OCI-LY7 (cell line): ENCODE measurements around the gene PLXNA3. TPM values are rescaled to one million over a fixed set of nuclear protein-coding genes. Genes with fewer than 3 reads are reported as not detected.

Source experiments
- BruUV-seq: library from RNA; stranded (reverse); fragments of 400-500 nt; replicated peaks from 2 replicates; lab custom pipeline; 2021; lab: Mats Ljungman, UMichigan
- CTCF ChIA-PET: fragments of 300-600 bp; sonication (Branson Sonifier 250); formaldehyde crosslinking; loops from one replicate; lab custom pipeline; 2022; ENCODE audit warnings: antibody characterized with exemption; ENCODE audit not compliant: unreplicated experiment; lab: Charles Lee
- POLR2A ChIA-PET: fragments of 300-600 bp; sonication (Branson Sonifier 250); formaldehyde crosslinking; loops from one replicate; lab custom pipeline; 2022; ENCODE audit warnings: antibody characterized with exemption; lab: Charles Lee
- DNase-seq: peaks from one replicate; pipeline ENCODE4 v3.0.0-alpha.2; 2015; ENCODE audit warnings: low spot score
- H2AFZ ChIP-seq: fragments of 200-600 bp; sonication (generic), shearing (Covaris generic); 2 replicates; pipeline ENCODE4 v1.6.1; 2014; ENCODE audit warnings: mild to moderate bottlenecking, antibody characterized with exemption, low read length, moderate library complexity
- H3K27ac ChIP-seq: fragments of 200-600 bp; sonication (generic); 2 replicates; pipeline ENCODE4 v1.5.1; 2014; ENCODE audit warnings: mixed run types, low read depth, mild to moderate bottlenecking, moderate library complexity, low read length, inconsistent platforms; ENCODE audit not compliant: poor library complexity, severe bottlenecking
- H3K36me3 ChIP-seq: fragments of 200-600 bp; sonication (generic); 2 replicates; pipeline ENCODE4 v1.6.1; 2014; ENCODE audit warnings: mild to moderate bottlenecking, antibody characterized with exemption, low read length, moderate library complexity, mixed read lengths; ENCODE audit not compliant: insufficient read depth
- H3K4me1 ChIP-seq: fragments of 200-600 bp; sonication (generic); 2 replicates; pipeline ENCODE4 v1.5.1; 2014; ENCODE audit warnings: mild to moderate bottlenecking, low read length; ENCODE audit not compliant: insufficient read depth, poor library complexity, severe bottlenecking
- H3K4me2 ChIP-seq: fragments of 200-600 bp; sonication (generic); 2 replicates; pipeline ENCODE4 v1.6.1; 2014; ENCODE audit warnings: mild to moderate bottlenecking, low read length
- H3K4me3 ChIP-seq: fragments of 200-600 bp; sonication (generic); 2 replicates; pipeline ENCODE4 v1.5.1; 2014; ENCODE audit warnings: mild to moderate bottlenecking, low read depth, low read length; ENCODE audit not compliant: poor library complexity, severe bottlenecking
- H3K79me2 ChIP-seq: fragments of 200-600 bp; sonication (generic); 2 replicates; pipeline ENCODE4 v1.6.1; 2016; ENCODE audit warnings: low read depth, mild to moderate bottlenecking, low read length, moderate library complexity, mixed read lengths; ENCODE audit not compliant: insufficient read depth
- H3K9me2 ChIP-seq: fragments of 200-600 bp; sonication (generic); 2 replicates; pipeline ENCODE4 v1.6.1; 2016; ENCODE audit warnings: mild to moderate bottlenecking, low read length, mixed read lengths; ENCODE audit not compliant: insufficient read depth
- H3K9me3 ChIP-seq: fragments of 200-600 bp; sonication (generic); 2 replicates; pipeline ENCODE4 v1.6.1; 2014; ENCODE audit warnings: mild to moderate bottlenecking, mixed run types, low read length, mixed read lengths
- H4K20me1 ChIP-seq: fragments of 200-600 bp; sonication (generic); 2 replicates; pipeline ENCODE4 v1.6.1; 2014; ENCODE audit warnings: mild to moderate bottlenecking, antibody characterized with exemption, low read length, moderate library complexity, mixed read lengths; ENCODE audit not compliant: insufficient read depth
- EZH2phosphoT487 ChIP-seq: fragments of 200-600 bp; sonication (generic); IDR thresholded peaks from 2 replicates; pipeline ENCODE4 v1.6.1; 2018; ENCODE audit warnings: low read depth, borderline replicate concordance, mild to moderate bottlenecking, mixed run types, antibody characterized with exemption, low read length, moderate library complexity, mixed read lengths
- intact Hi-C: fragments of 100-400 bp; cut with micrococcal nuclease; formaldehyde crosslinking; loops from one replicate; pipeline ENCODE4 v1.10.0; 2022; ENCODE audit not compliant: unreplicated experiment
- total RNA-seq, 2 experiments: library from RNA; depleted of rRNA in 1 of 2; stranded (reverse); fragments of >200 nt in 1 of 2; shearing (Covaris generic) in 1 of 2; gene quantifications; 2 replicates each; pipeline ENCODE4 v1.2.3, GENCODE V29; 2014 to 2022
- TF ChIP-seq, protein P1 (sequence below): fragments of 200-600 bp; sonication (generic); conservative IDR thresholded peaks from 2 replicates; pipeline ENCODE4 v1.5.1; 2014; ENCODE audit warnings: mild to moderate bottlenecking, antibody characterized with exemption, low read length, moderate library complexity, mixed read lengths

The PLXNA3 gene
- total RNA-seq, 2 experiments from 2014 or later, result 5.6 to 8.0 TPM

- H3K4me2 ChIP-seq, result no peak overlapping the region
- intact Hi-C loops, result no loop called here
- no peaks in the 10 kb centered on the region for H3K79me2 ChIP-seq
- ChIA-PET CTCF (no interaction called here), POLR2A (no interaction called here)
- no peak for DNase-seq
- H3K9me3 ChIP-seq, result no peaks in the 10 kb centered on the region
- no peak overlapping the region for H3K4me3 ChIP-seq
- H3K27ac ChIP-seq, result no peak overlapping the region
- peaks cover 3% of the 10 kb centered on the region for H3K4me1 ChIP-seq
- no peak for TF ChIP-seq EZH2phosphoT487
- TF ChIP-seq, protein P1, sequence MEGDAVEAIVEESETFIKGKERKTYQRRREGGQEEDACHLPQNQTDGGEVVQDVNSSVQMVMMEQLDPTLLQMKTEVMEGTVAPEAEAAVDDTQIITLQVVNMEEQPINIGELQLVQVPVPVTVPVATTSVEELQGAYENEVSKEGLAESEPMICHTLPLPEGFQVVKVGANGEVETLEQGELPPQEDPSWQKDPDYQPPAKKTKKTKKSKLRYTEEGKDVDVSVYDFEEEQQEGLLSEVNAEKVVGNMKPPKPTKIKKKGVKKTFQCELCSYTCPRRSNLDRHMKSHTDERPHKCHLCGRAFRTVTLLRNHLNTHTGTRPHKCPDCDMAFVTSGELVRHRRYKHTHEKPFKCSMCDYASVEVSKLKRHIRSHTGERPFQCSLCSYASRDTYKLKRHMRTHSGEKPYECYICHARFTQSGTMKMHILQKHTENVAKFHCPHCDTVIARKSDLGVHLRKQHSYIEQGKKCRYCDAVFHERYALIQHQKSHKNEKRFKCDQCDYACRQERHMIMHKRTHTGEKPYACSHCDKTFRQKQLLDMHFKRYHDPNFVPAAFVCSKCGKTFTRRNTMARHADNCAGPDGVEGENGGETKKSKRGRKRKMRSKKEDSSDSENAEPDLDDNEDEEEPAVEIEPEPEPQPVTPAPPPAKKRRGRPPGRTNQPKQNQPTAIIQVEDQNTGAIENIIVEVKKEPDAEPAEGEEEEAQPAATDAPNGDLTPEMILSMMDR, result no peak
- H3K36me3 ChIP-seq, result no peaks in the 10 kb centered on the region
- no TSS peak for BruUV-seq
- H4K20me1 ChIP-seq, result no peaks in the 10 kb centered on the region
- no peak overlapping the region for H2AFZ ChIP-seq
- no peaks in the 10 kb centered on the region for H3K9me2 ChIP-seq
These were observed 8.5 kb upstream of the PLXNA3 start for GRCh38 chrX:154449618-154450017.

DNA sequence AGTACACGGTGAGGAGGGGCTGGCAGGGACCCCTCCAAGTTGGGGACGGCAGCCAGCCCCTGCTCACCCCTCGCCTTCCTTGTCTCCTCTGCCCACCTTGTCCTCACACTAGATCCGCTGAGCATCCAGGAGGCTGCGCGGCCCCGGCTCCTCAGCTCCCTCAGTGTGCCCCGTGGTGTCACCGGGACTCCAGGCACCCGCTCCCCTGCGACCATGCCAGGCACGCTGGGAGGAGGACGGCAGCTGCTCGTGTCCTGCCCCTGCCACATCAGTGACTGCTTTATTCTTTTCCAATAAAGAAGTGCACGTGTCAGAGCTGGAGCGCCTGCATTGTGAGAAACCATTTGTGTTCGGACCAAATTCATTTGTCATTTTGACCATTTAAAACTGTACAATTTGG, 7.8 kb upstream of the PLXNA3 start:
- Histone ChIP-seq H4K20me1 (no peaks in the 10 kb centered on the region), H3K9me3 (no peaks in the 10 kb centered on the region), H3K9me2 (no peaks in the 10 kb centered on the region), H3K4me3 (no peak overlapping the region), H3K27ac (no peak overlapping the region), H3K4me1 (no peaks in the 10 kb centered on the region), H3K79me2 (no peaks in the 10 kb centered on the region), H2AFZ (no peak overlapping the region), H3K4me2 (no peak overlapping the region), H3K36me3 (no peaks in the 10 kb centered on the region)
- intact Hi-C loops, result no loop called here
- TF ChIP-seq EZH2phosphoT487, result no peak
- TF ChIP-seq, protein P1, result no peak
- ChIA-PET POLR2A (no interaction called here), CTCF (no interaction called here)
- DNase-seq, result no peak
- BruUV-seq, result no TSS peak

GRCh38 chrX:154452823-154453222, 5.3 kb upstream of the PLXNA3 start:
- TF ChIP-seq, protein P1, result no peak
- TF ChIP-seq EZH2phosphoT487, result no peak
- intact Hi-C loops, result no loop called here
- ChIA-PET POLR2A (interaction anchor here (0.7 kb wide), 1 partner anchor 26 kb away, joined by 3 read pairs; no protein-coding TSS in a partner anchor), CTCF (no interaction called here)
- Histone ChIP-seq H3K79me2 (no peaks in the 10 kb centered on the region), H2AFZ (no peak overlapping the region), H4K20me1 (no peaks in the 10 kb centered on the region), H3K27ac (no peak overlapping the region), H3K4me3 (no peak overlapping the region), H3K4me1 (no peaks in the 10 kb centered on the region), H3K36me3 (no peaks in the 10 kb centered on the region), H3K9me2 (no peaks in the 10 kb centered on the region), H3K9me3 (no peaks in the 10 kb centered on the region), H3K4me2 (no peak overlapping the region)
- BruUV-seq, result no TSS peak
- no peak for DNase-seq
